GM10266 (cell line): ENCODE measurements around the gene HIC1.

Source experiments
- DNase-seq: peaks from one replicate; pipeline ENCODE4 v3.0.0; 2012; ENCODE audit errors: extremely low spot score
- TF ChIP-seq, protein P1 (sequence below): IDR thresholded peaks from 2 replicates; pipeline ENCODE4 v1.5.1; 2012; ENCODE audit warnings: mild to moderate bottlenecking, low read depth; ENCODE audit not compliant: control insufficient read depth, insufficient read depth; ENCODE audit errors: missing control alignments

The HIC1 gene

GRCh38 chr17:2015314-2015713 is 39.6 kb upstream of the HIC1 start:
- no peak for DNase-seq
- TF ChIP-seq, protein P1, sequence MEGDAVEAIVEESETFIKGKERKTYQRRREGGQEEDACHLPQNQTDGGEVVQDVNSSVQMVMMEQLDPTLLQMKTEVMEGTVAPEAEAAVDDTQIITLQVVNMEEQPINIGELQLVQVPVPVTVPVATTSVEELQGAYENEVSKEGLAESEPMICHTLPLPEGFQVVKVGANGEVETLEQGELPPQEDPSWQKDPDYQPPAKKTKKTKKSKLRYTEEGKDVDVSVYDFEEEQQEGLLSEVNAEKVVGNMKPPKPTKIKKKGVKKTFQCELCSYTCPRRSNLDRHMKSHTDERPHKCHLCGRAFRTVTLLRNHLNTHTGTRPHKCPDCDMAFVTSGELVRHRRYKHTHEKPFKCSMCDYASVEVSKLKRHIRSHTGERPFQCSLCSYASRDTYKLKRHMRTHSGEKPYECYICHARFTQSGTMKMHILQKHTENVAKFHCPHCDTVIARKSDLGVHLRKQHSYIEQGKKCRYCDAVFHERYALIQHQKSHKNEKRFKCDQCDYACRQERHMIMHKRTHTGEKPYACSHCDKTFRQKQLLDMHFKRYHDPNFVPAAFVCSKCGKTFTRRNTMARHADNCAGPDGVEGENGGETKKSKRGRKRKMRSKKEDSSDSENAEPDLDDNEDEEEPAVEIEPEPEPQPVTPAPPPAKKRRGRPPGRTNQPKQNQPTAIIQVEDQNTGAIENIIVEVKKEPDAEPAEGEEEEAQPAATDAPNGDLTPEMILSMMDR: no peak

DNA sequence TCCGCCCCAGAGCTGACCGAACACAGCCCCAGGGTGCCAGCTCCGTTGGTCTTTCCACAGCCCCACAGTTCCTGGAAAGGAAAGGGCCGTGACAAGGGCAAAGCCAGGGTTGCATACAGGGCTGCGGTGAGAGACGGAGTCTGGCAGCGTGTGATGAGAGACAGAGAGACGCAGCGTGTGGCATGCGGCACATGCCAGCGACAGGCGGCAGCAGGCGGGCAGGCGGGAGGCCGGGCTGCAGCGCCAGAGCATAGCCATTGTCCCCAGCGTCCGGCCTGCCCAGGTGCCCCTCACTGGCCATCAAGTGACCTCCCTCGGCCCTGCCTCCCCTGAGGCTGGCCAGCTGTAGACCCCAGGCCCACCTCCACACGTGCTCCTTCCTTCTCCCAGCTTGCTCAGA is 38.4 kb upstream of the HIC1 start:
- DNase-seq: no peak
- TF ChIP-seq, protein P1: no peak

GRCh38 chr17:2017274-2017941 is 37.5 kb upstream of the HIC1 start:
- peak; percentile 65 for DNase-seq
- TF ChIP-seq, protein P1: no peak

DNA sequence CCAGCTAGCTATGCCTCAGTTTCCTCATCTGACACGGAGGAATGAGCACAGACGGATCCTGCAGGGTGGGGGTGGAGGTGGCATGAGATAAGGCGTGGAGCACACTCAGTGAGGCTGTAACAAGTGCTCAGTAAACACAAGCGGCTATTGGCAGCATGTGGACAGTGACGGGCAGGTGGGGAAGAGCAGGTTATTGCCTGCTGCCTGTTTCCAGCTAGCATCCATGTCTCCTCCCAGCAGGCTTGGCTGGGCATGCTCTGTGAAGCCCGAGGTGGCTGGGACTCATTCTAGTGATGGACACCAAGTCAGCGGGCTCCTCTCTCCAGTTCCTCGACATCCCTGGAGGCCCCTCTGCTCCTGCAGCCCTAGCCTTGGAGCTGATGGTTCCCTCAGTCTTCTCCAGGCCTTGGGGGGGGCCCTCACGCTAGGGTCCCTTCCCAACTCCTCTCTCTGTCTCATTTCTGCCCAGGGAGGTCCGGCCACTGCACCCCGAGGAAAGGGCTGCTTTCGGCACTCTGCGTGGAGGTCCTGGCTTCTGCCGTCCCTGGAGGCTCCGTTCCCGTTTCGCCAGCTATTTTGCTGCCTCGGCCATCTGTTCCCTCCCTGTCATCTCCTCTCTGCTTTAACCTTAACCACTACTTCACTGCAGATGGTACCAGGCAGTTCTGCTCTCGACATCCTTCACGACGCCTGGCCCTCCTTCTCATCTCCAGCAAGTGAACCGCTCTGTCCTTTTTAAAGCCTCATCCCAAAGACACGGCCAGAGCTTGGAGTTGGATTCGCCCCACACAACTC is 36.0 kb upstream of the HIC1 start:
- TF ChIP-seq, protein P1: no peak
- DNase-seq: no peak

GRCh38 chr17:2019723-2020122 is 35.2 kb upstream of the HIC1 start:
- no peak for DNase-seq
- TF ChIP-seq, protein P1: no peak

DNA sequence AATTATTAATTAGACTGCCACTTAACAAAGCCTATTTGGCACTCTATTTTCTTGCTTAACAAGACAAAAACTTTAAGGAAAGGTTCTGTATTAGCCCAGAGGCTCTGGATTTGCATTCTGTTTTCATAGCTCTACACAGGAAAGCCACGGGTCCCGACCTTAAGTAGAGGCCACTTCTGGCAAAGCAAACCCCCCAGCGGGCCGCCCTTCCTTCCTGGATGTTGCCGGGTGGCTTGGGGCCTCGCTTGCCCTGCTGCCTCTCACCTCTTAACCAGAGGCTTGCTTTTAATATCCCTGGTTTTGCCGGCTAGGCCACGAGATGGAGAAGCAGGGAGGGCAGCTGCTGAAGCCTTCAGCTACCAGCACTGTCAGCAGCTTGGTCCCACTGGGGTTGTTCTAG is 34.2 kb upstream of the HIC1 start:
- TF ChIP-seq, protein P1: no peak
- no peak for DNase-seq

DNA sequence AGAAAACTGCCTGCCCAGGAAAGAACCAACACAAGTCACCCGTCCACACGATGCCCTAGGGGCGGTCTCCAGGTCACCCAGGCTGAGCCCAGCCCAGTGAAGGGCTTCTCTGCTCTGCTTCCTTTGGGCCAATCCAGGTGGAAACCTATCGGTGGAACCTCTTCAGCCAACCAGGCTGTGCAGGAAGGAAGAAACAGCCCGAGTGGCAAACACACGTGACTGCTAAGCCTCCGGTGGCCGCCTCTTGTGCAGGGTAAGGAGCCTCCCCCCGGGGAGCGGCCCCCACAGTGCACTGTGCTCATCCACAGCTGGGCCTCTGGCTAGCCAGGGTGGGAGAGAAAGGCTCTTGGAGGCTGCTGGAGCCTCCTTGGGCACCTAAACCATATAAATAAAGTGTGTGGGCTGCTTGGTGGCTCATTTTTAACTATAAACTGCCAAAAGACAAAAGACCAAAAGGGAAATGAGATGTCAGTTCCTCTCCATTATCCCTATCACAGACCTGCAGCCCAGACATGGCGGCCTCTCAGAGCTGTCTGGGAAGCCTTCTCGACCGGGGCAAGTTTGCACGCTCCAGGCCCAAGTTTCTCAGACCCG is 32.2 kb upstream of the HIC1 start:
- TF ChIP-seq, protein P1: no peak
- no peak for DNase-seq
